Epithelial cell of prostate (primary cell): ENCODE data around the gene ADGRA3.

ENCODE experiments used
- DNase-seq: peaks from one replicate; pipeline ENCODE4 v3.0.0-alpha.2; 2011; ENCODE audit warnings: low read depth, low spot score
- H3K27ac ChIP-seq: fragments of 450-650 bp; 2 replicates; pipeline ENCODE4 v1.5.1; 2017; ENCODE audit warnings: mild to moderate bottlenecking

Gene ADGRA3, protein sequence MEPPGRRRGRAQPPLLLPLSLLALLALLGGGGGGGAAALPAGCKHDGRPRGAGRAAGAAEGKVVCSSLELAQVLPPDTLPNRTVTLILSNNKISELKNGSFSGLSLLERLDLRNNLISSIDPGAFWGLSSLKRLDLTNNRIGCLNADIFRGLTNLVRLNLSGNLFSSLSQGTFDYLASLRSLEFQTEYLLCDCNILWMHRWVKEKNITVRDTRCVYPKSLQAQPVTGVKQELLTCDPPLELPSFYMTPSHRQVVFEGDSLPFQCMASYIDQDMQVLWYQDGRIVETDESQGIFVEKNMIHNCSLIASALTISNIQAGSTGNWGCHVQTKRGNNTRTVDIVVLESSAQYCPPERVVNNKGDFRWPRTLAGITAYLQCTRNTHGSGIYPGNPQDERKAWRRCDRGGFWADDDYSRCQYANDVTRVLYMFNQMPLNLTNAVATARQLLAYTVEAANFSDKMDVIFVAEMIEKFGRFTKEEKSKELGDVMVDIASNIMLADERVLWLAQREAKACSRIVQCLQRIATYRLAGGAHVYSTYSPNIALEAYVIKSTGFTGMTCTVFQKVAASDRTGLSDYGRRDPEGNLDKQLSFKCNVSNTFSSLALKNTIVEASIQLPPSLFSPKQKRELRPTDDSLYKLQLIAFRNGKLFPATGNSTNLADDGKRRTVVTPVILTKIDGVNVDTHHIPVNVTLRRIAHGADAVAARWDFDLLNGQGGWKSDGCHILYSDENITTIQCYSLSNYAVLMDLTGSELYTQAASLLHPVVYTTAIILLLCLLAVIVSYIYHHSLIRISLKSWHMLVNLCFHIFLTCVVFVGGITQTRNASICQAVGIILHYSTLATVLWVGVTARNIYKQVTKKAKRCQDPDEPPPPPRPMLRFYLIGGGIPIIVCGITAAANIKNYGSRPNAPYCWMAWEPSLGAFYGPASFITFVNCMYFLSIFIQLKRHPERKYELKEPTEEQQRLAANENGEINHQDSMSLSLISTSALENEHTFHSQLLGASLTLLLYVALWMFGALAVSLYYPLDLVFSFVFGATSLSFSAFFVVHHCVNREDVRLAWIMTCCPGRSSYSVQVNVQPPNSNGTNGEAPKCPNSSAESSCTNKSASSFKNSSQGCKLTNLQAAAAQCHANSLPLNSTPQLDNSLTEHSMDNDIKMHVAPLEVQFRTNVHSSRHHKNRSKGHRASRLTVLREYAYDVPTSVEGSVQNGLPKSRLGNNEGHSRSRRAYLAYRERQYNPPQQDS (N-terminal part only)

DNA sequence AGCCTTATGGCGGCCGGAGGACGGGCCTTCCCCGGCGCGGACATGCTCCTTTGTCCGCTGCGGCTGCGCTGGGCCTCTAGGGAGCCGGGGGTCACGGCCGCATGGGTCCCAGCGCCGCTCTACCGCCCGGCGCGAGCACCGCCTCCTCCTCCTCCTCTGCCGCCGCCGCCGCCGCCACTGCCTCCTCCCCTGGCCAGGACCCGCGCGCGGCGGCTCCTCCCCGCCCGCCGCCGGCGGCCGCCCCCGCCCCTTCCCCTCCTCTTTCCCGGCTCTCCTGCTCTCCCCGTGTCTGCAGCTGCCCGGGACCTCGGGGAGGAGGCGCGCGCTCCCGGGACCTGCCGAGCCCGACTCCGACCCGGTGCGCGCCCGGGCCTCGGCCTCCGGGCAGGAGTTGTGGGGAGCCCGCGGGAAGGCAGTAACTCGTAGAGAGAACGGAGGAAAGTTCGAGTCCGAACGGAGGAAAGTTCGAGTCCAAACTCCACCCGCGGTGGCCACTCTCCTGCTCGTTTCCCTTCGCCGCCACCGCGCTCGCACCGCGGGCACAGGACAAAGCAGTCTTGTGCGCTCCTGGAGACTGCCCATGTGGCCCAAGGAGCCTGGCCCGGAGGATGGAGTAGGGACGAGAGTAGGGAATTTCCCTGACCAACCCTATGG, at the start of gene ADGRA3:
Gene ADGRA3, minus strand, starts transcription at position 179 of the 654 bp plus-strand sequence. CDS start 282 bp downstream, outside the sequence.
- no peak for DNase-seq
- peak within 1 kb of the TSS; percentile 65 for H3K27ac ChIP-seq

DNA sequence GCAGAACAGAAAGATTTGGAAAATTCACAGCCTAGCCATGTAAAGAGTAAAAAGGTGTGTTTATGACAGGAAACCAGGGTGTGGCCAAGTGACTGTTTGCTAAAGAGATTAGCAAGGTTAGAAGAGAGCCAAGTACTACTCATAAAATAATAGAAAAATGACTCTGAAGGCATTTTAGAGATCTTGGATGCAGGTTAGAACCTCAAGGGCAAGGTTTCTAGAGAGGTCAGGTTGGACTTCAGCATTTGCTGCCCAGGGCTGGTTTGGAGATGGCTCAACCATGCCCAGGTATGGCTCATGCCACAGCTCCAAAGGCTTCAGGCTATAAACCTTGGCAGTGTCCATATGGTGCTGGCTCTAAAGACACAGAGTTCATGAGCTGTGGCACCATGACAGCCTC, 40.6 kb upstream of the ADGRA3 start:
- H3K27ac ChIP-seq = no peak overlapping the region
- DNase-seq = no peak

DNA sequence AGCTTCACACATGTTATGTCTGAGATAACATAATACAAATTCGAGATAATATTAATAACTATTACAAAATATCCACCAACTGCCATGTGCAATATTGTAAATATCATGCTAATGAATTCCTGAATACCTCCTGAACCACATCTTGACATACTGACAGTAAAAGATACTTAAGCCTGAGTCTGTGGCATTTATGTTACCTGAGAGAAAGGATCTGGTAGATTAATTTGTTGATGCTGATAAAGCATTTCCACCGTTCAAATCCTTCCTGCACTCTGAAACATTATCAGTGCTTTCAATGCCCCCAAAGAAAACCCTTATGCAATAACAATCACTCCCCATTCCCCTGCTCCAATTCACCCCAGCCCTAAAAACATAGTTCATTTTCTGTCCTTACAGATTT, 38.8 kb upstream of the ADGRA3 start:
- no peak for DNase-seq
- H3K27ac ChIP-seq = no peak overlapping the region

DNA sequence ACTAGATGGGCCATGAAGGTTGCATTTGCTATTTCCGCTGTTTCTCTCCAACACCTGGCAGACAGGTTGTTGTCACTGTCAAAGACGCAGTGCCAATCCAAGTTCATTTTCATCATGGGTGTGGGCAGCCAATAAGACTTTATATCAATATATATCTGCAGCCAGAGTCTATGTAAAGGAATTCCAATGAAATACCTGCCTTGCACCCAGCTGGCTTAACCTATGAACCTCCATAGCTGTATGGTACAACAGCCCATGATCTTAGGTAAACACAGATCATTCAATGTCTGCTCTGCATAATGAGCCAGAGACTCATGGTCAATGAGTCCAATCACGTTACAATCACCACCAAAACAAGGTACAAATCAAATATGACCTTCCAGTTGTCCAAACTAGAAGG, 37.7 kb upstream of the ADGRA3 start:
- no peak for DNase-seq
- H3K27ac ChIP-seq = no peak overlapping the region

DNA sequence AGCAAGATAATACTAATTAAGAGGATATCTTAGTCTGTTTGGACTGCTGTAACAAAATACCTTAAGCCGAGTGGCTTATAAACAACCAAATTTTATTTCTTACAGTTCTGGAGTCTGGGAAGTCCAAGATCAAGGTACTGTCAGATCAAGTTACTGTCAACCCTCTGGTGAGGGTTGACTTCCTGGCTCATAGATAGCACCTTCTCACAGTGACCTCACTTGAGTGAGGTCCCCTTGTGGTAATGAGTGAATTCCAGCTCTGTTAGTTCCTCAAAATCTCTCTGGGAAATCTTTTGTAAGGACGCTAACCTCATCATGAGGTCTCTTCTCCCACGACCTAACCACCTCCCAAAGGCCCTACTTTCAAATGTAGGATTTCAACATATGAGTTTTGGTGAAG, 36.9 kb upstream of the ADGRA3 start:
- no peak for DNase-seq
- H3K27ac ChIP-seq = no peak overlapping the region

DNA sequence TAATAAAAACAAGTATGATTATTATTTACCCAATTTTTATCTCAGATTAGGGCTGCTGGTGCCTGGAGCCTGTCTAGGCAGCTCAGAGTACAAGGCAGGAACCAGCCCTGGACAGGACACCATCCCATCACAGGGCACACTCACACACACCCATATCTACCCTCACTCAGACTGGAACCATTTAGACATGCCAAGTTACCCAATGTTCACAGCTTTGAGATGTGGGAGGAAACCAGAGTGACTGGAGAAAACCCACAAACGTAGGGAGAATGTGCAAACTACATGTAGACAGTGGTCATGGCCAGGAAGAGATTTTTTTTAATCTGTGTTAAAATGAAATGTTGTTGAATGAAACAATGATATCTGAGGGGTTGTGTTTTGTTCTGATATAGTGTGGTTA, 35.7 kb upstream of the ADGRA3 start:
- DNase-seq = no peak

DNA sequence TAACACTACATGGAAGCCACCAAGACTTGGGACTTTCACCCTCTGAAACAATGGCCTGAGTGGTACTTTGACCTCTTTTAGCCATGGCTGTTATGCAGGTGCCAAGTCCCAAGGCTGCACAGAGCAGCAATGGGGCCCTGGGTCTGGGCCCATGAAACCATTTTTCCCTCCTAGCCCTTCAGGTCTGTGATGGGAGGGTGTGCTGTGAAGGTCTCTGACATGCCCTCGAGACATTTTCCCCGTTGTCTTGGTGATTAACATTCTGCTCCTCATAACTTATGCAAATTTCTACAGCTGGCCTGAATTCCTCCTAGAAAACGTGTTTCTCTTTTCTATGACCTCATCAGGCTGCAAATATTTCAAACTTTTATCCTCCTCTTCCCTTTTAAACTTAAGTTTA, 30.4 kb upstream of the ADGRA3 start:
- DNase-seq = no peak
- no peak overlapping the region for H3K27ac ChIP-seq

More for the DNA sequence above, 35.7 kb upstream of the ADGRA3 start:
- no peak overlapping the region for H3K27ac ChIP-seq

DNA sequence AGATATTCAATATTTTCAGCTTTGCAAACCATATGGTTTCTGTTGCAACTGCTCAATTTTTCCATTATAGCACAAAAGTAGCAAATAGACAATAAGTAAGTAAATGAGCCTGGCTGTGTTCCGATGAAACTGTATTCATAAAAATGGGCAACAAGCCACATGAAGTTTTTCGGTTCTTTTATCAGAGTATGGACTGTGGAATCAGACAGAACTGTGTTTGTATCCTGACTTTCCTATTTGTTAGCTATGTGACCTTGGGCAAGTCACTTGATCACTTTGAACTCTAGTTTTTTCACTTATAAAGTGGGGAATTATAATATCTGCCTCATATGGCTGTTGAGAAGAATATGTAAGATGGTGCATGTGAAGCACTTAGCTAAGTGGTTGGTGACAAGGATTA, 23.4 kb upstream of the ADGRA3 start:
- DNase-seq = no peak
- no peak overlapping the region for H3K27ac ChIP-seq

DNA sequence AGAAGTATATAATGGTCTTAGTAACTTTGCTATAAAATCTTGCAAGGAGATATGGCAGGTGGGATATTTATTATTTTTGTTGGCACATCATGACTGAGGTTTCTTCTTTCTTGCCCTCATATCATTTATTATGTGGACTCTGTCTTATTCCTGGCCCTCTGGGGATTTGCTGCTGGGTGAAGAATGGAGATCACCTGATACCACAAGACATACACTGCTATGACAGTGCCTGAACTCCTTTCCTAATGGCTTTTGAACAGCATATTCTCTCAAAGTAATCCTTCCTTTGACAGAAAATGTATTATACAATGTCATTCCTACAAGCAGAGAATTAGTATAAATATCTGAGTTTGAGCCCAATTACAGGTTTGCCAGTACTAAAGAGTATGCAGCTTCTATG, 22.0 kb upstream of the ADGRA3 start:
- DNase-seq = no peak
- no peak overlapping the region for H3K27ac ChIP-seq

DNA sequence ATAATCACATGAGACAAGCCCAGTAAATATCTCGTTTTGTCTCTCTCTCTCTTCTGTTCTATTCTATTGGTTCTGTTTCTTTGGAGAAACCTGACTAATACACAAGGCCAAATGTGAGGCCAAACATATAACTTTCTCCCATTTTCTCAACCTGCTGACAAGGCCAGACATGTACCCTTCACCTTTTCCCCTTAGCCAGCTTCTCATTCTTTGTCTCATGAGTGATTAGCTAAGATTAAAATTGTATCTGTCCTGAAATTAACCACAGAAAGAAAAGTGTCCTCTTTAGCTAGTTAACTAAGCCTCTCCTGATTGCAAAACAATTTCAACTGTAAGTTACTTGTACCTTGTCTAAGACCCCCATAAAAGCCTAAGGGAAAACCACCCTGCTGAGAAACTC, 18.5 kb upstream of the ADGRA3 start:
- DNase-seq = no peak
- no peak overlapping the region for H3K27ac ChIP-seq

DNA sequence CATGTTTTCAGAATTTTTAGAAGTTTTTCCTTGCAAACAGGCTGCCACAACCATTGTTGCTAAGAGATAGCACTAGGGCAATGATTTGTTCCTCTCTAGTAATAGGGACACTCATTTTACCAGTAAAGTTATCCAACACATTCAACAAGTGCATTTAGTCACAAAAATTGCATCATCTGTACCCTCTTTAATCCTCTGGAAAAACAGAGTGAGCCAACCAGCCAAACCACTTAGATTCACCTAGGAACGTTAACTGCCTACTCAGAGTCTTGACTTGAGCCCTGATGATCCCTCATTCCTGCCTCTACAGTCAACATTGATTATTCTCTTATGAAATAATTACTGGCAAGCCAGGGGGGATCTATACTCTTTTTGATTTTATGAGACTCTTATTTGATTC, 17.0 kb upstream of the ADGRA3 start:
- DNase-seq = peak; percentile 31
- no peak overlapping the region for H3K27ac ChIP-seq

DNA sequence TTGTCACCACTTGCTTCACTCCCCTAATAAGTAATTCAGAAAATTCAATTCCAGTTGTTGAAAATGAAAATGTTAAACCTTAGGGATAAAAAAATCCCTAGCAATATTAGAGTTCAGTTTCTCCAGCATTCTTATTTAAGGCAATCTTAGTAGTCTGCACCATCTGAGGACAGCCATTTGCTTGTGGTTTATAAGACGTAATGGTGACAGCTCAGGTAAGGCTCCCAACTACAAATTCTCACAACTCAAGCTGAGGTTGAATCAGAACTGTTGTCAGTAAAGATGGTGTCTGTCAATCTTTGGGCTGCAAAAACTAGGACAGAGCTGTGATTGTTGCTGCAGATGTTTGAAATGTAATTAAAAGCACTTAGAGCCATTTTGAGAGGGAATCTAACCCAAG, 16.3 kb upstream of the ADGRA3 start:
- no peak overlapping the region for H3K27ac ChIP-seq
- DNase-seq = no peak

DNA sequence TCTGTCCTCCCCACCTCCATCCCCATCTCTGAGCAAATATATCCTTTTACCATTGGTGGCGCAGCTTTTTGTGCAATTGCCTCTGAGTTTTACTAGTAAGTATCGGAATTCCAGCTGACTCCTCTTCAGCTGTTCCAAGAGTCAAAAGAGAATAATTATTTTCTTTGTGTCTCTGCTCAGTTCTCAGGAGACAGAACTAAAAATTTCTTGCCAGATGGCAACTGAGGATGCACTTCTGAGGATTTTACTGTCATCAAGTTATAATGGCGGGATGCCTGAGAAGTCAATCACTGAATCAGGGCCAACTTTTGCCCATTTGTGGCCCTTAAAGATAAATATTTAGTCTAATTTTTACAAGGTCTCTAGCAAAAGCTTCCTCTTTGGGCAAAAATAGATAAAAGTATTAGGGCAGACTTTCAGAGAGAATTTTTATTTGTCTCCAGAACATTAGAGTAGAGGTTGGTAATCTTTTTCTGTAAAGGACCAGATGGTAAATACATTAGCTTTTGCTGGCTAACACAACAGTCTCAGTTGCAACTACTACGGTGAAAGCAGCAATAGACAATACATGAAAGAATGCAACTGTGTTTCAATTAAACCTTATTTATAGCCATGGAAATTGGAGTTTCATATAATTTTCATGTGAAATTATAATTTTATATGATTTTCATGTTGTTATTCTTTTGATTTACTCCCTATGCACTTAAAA, 15.6 kb upstream of the ADGRA3 start:
- no peak for DNase-seq
- H3K27ac ChIP-seq = no peak overlapping the region

DNA sequence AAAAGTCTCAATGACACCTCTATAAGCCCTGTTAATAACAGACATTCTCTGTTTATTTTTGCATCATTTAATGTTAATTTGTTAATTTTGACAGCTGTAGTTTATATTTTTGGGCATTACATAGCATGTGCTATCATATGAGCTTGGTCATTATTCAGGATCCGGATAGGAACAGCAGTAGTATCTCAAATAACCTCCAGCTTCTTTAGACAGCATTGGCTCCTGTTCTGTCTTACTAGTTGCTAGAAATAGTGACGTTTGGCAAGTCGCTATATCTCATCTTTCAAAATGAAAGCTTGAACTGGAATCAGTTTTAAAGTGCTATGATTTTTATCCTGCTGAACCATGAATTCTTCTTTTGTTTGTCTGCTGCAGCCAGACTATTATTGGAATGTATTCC, 9.0 kb upstream of the ADGRA3 start:
- no peak overlapping the region for H3K27ac ChIP-seq
- no peak for DNase-seq

DNA sequence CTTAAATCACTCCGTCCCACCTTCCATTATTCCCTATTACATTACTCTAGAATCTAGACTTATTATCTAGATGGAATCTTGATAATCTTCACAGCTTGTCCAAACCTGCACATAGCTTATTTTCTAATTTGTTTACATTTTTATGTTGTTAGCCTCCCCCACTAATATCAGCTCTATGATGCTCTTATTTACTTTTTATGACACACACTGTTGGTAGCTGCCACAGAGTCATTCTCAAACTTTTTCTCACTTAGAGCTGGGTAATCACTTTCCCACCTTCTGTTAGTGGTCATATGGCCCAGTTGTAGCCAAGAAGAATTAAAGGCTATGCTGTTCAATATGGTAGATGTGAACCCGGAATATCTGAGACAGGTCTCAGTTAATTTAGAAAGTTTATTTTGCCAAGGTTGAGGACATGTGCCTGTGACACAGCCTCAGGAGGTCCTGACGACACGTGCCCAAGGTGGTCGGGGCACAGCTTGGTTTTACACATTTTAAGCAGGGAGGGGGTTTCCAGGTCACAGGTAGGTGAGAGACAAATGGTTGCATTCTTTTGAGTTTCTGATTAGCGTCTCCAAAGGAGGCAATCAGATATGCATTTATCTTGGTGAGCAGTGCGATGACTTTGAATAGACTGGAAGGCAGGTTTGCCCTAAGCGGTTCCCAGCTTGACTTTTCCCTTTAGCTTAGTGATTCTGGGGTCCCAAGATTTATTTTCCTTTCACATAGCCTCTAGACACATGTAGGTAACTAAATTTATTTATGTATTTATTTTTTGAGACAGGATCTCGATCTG, 7.0 kb upstream of the ADGRA3 start:
- H3K27ac ChIP-seq = peak overlapping the region; percentile 27
- no peak for DNase-seq

DNA sequence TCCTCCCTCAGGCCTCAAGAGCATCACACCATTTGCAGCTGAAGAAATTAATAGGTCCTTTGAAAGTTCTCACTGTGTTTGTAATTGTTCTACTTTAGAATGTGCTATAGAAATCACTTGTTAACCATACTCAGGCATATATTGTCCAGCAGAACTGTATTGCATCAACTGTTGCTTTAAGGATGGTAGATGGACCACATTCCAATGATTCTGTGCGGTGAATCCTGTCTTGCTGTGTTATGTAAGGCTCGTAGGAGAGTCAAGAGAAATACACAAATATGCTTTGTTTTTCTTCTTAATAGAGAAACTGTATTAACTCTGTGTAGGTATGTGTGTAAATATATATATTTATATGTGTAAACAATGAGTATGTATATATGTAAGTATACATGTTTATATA, 6.3 kb upstream of the ADGRA3 start:
- peak overlapping the region; percentile 27 for H3K27ac ChIP-seq
- DNase-seq = no peak

DNA sequence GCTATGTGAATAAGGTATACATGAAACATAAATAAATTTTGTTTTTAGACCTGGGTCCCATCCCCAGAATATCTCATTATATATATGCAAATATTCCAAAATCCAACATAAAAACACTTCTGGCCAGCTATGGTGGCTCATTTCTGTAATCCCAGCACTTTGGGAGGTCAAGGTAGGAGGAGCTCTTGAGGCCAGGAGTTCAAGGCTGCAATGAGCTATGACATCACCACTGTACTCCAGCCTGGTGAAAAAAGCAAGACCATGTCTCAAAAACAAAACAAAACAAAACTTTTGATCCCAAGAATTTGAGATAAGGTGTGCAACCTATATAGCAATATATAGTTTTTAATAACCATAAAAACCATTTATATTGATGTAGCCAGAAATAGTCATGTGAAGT, 5.4 kb upstream of the ADGRA3 start:
- no peak for DNase-seq
- no peak overlapping the region for H3K27ac ChIP-seq

DNA sequence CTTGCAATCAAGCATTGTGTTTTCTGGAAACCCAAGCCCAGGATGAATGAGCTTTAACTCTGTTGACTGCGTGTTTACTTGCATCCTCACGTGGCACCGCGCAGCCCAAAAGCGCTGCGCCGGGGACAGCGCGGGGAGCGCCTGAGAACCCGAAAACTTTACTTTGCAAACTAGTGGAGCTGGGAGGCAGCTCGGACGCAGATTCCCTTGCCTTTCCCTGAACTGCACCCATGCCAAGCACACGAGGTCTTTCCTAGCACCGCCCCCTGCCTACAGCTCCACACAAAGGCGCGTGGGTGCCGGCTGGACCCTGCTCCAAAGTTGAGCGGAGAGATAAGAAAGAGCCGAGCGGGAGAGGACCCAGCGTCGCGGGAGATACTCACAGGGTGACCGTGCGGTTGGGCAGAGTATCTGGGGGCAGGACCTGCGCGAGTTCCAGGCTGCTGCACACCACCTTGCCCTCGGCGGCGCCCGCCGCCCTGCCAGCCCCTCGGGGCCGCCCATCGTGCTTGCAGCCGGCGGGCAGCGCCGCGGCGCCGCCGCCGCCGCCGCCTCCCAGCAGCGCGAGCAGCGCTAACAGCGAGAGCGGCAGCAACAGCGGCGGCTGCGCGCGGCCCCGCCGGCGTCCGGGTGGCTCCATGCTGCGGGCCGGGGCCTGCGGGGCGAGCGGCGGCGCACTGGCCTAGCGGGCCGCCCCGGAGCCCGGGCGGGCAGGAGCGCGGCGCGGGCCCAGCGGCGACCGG, 550 bp downstream of the ADGRA3 start:
- peak overlapping the region; percentile 65 for H3K27ac ChIP-seq

More for the DNA sequence above, 550 bp downstream of the ADGRA3 start:
- no peak for DNase-seq
